ENCODE results near the gene COL4A2. TPM values are rescaled to one million over a fixed set of nuclear protein-coding genes. Genes with fewer than 3 reads are reported as not detected.

Gene COL4A2
- total RNA-seq, 4 donors from 2014 or later: 56.6 to 139 (median 89.1) TPM

DNA sequence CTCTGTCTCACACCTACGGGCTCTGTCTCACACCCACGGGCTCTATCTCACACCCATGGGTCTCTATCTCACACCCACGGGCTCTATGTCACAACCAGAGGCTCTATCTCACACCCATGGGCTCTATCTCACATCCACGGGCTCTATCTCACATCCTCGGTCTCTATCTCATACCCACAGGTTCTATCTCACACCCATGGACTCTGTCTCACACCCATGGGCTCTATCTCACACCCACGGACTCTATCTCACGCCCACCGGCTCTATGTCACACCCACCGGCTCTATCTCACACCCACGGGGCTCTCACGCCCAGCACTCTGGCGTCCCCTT, 73.9 kb downstream of the COL4A2 start:
- Histone ChIP-seq H3K36me3 (no peaks in the 10 kb centered on the region), H3K27ac (no peak overlapping the region), H3K4me3 (no peak overlapping the region), H3K4me1 (peaks cover 0 to 5% (median 0%) of the 10 kb centered on the region in 4 donors), H3K9me3 (no peaks in the 10 kb centered on the region), H3K27me3 (no peaks in the 10 kb centered on the region)
- TF ChIP-seq CTCF (IDR thresholded peaks at IDR 0.05) (no peak), POLR2A (IDR thresholded peaks at IDR 0.05) (no peak)
- DNase-seq: no peak

DNA sequence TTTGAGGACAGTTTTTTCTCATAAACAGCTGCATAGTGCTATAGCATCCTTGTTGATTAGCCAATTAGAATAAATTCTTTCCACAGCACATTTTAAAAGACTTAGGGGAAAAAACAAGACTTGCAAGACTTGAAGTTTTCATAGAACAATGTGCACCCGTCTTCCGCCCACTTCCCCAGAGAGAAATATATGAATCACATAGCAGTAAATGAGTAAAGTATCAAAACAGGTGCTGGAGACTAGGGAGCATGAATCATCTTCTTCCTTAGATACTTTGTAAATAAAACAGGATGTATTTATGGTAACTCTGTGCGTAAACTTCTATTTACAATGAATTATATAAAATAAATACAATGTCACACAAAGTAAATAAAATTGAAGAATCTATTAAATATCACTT, 75.1 kb downstream of the COL4A2 start:
- Histone ChIP-seq H3K4me1 (no peaks in the 10 kb centered on the region), H3K9me3 (no peaks in the 10 kb centered on the region), H3K36me3 (no peaks in the 10 kb centered on the region), H3K4me3 (no peak overlapping the region), H3K27ac (no peak overlapping the region), H3K27me3 (no peaks in the 10 kb centered on the region)
- no peak for TF ChIP-seq CTCF (IDR thresholded peaks at IDR 0.05)
- no peak for TF ChIP-seq POLR2A (IDR thresholded peaks at IDR 0.05)
- DNase-seq: no peak

DNA sequence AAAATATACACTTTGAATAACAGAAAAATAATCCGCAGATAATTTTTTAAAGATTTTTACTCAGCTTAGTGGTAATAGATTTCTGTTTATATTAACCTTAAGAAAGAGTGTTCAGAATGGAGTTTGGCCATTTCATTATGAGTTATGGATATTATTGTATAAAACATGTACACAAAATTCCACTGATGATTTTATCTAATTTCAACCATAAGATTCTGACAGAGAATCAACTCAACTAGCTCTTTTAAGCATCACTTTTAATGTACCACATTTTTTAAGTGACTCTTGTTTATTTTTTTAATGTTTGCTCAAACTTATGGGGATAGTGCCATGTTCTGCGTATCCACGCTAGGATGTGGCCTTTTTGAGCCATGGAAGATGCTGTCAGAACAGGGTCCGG, 75.7 kb downstream of the COL4A2 start:
- Histone ChIP-seq H3K36me3 (no peaks in the 10 kb centered on the region), H3K27ac (no peak overlapping the region), H3K4me3 (no peak overlapping the region), H3K27me3 (no peaks in the 10 kb centered on the region), H3K4me1 (peaks cover 0 to 5% (median 0%) of the 10 kb centered on the region in 4 donors), H3K9me3 (no peaks in the 10 kb centered on the region)
- no peak for TF ChIP-seq POLR2A (IDR thresholded peaks at IDR 0.05)
- no peak for TF ChIP-seq CTCF (IDR thresholded peaks at IDR 0.05)
- no peak for DNase-seq

- Histone ChIP-seq H3K27ac (peak overlapping the region; percentile 38 to 83 (median 54)), H3K27me3 (no peaks in the 10 kb centered on the region), H3K9me3 (no peaks in the 10 kb centered on the region), H3K36me3 (no peaks in the 10 kb centered on the region), H3K4me1 (peaks cover 0 to 15% (median 0%) of the 10 kb centered on the region in 4 donors), H3K4me3 (peak overlapping the region in 1 of 4 donors; percentile 7)
- DNase-seq: no peak
- TF ChIP-seq POLR2A (IDR thresholded peaks at IDR 0.05): no peak
- no peak for TF ChIP-seq CTCF (IDR thresholded peaks at IDR 0.05)
Observed at GRCh38 chr13:110387451-110388107, 80.5 kb downstream of the COL4A2 start.

- no peak for DNase-seq
- no peak overlapping the region for H3K4me3 ChIP-seq
- peaks cover 0 to 15% (median 0%) of the 10 kb centered on the region in 4 donors for H3K4me1 ChIP-seq
Observed at GRCh38 chr13:110388108-110388943, 81.2 kb downstream of the COL4A2 start.

More at GRCh38 chr13:110388108-110388943, 81.2 kb downstream of the COL4A2 start:
- Histone ChIP-seq H3K27ac (peak overlapping the region; percentile 38 to 83 (median 54)), H3K27me3 (no peaks in the 10 kb centered on the region), H3K9me3 (no peaks in the 10 kb centered on the region), H3K36me3 (no peaks in the 10 kb centered on the region)
- TF ChIP-seq CTCF (IDR thresholded peaks at IDR 0.05) (no peak), POLR2A (IDR thresholded peaks at IDR 0.05) (no peak)
